Cardiac septum (tissue), 1 donor: ENCODE results near the gene MEN1. TPM values are rescaled to one million over a fixed set of nuclear protein-coding genes. Genes with fewer than 3 reads are reported as not detected.

Experiments used
- DNase-seq: peaks from one replicate; pipeline ENCODE4 v3.0.0-alpha.2; 2020; ENCODE audit warnings: low spot score
- intact Hi-C: fragments of 100-400 bp; cut with DNase I; formaldehyde crosslinking; loops from one replicate; pipeline ENCODE4 v1.14.0; 2022
- total RNA-seq: library from RNA; stranded (reverse); fragmentation: NEBNext Ultra II Directional; extraction: Animal tissue kit (Norgen Biotek cat#: 25700); gene quantifications from one replicate; pipeline ENCODE4 v1.2.1, GENCODE V29; 2021
- donor health status: DM: no; HTN: no; CAD: no.

MEN1 gene
- total RNA-seq, 1 donor from 2014 or later: 8.6 TPM

DNA sequence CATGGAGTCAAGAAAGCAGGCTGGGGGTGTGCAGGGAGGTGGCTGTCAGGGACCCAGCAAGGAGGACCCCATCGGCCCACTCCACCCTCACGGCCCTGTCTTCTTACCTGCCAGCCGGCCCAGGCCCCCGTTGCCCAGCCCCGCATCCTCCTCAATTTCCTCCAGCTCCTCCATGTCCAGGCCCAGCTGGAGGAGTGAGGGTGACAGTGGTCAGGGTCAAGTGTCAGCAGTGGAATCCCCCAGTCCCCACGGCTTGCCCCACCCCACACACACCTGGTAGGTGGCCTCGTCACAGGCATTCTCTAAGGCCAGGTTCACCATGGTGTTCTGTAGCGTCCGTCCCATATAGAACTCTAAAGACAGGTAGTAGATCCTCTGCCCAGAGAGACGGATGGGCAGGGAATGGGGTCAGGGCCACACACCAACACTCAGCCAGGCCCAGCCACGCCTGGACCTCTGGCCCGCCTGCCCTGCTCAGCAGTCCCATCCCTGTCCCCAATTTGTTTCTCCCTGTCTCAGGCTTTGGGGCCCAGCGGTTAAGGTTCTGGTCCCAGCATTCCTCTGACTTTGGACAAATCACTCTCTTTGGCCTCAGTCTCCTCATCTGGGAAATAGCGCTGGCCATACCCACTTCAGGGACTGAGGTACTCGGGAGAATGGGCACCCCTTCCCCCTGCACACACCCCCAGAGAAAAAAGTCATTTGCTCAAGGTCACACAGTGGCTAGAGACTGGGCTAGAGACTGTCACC lies 51.8 kb downstream of the MEN1 start:
- intact Hi-C loops: no loop called here
- peak; percentile 60 for DNase-seq

DNA sequence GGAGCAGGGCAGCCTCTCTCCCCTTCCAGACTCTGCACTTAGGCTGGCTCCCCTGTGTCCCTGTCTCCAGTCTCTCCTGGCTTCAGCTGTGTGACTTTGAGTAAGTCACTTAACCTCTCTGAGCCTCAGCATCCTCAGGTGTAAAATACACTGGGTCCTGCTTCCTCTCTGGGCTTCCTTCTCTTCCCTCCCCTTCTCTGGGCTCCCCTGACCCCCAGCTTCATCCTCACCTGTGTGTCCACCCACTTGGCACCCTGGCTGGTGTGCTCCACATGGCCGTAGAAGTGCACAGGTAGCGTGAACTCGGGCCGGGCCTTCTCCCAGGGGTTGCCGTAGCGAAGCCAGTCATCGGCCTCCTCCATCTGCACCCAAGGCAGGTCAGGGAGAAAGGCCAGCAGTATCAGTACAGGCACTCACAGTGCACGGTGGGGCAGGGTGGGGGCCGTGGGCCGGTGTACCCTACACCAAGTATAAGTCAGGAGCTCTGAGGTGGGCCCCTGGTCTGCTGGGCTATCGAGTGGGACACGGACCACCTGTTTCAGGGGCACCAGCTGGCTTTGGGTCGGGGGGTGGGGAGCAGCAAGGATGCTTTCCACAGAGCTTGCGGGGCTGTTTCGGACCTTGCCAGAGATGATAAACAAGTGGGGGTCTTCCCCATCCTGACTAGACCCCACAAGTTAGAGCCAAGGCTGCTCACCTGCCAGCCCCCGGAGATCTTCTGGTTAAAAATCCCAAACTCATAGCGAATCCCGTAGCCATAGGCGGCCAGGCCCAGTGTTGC lies 52.6 kb downstream of the MEN1 start:
- DNase-seq: peak; percentile 71

DNA sequence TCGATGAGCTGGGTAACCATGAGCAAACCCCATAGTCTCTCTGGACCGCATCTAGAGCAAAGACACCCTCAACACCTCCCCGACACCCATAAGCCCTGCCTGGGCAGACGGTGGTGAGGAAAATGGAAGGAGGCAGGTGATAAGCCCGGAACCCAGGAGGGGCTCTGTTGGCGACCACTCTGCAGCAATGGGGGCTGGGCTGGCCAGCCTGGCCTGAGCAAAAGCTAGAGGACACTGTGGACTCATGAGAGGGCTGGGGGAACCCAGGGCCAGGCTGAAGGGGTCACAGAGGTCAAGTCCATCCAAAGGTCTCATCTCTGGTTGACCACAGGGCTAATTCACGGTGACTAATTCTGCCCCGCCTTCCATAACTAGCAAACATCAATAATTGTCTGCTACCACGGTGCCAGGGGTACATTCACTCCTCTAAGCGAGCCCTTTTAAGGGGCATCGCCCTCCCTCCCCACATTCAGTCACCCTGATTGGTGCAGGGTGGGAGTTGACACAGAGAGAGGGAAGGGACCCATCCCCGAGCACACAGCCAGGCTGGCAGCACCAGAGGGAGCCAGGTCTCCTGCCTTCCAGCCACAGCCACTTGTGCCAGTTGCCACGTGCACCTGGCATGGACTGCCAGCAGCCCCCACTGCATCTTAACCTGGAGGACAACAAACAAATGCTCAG lies 54.5 kb downstream of the MEN1 start:
- peak; percentile 56 for DNase-seq
- intact Hi-C loops: no loop called here

More for the DNA sequence above, 52.6 kb downstream of the MEN1 start:
- intact Hi-C loops: no loop called here

DNA sequence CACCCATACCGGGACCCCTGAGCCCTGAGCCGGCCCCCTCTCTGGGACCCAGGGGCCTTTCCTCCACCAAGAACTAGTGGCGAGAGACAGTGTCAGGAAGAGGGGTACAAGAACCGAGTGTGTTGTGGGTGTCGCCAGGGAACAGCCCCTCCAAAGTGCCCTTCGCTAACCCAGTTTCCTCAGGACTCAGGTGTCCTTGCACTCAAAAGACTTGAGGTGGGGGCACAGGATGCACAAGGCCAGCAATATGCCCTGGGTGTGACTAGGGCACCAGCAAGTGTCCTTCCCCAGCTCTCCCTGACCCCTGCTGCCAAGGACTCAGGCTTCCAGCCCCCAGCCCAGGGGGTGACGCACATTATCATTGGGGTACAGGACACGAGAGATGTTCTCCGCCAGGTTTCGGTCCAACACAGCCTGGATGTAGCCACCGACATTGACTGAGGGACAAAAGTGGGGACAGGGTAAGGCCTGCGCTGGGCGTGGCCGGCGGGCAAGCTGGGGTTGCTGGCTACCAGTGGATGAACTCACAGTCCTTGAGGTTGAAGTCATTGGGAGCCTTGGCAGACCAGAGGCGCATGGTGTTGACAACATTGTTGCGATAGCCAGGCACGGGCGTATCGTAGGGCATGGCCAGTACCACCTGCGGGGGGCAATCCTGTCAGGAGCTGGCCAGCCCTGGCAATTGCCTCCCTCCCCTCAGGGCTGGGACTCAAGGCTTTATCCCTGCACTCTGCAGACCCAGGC lies 55.3 kb downstream of the MEN1 start:
- DNase-seq: peak; percentile 63
- intact Hi-C loops: no loop called here

DNA sequence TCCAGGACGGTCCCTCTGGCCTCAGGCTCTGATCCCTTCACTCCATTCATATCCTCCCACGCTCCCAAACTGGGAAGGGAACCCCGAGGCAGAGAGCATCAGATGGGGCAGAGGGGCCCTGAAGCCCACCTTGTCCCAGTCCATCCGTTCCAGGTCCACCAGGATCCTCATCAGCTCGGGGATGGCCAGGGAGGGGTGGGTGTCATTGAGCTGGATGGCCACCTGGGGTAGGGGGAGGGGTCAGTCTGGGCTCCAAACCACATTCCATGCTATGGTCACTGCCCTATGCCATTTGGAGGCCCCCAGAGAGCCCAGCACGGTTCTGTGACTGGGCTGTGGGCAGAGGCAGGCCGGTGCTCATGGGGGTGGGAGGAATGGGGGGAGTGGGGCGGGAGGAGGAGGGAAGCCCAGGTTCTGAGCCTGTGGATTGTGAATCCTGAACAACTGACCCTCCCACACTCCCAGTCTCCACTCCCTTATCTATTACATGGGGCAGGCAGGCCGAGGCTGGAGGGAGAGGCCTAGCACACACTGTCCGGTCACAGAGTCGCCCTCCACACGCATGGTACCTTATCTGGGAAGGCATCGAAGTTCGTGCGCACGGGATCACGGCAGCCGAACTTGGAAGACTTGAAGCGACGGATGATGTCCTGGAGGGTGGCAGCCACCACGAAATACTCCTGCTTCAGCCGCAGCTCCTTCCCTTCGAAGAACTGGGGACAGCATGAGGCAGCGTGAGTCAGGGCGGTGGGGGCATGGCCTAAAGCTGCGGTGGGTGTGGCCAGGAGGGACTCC lies 56.0 kb downstream of the MEN1 start:
- no peak for DNase-seq
- intact Hi-C loops: no loop called here

Other genes with a start within 250 kb of the MEN1 start
- not detected for gene SLC22A12, start 219.3 kb downstream of the MEN1 start, total RNA-seq
- gene NRXN2, start 87.4 kb downstream of the MEN1 start, total RNA-seq: 3.5 TPM
- 30.8 TPM for gene RASGRP2, start 66.4 kb downstream of the MEN1 start, total RNA-seq
- 42.5 TPM for gene PYGM, start 50.6 kb downstream of the MEN1 start, total RNA-seq
- gene SF1, start 32.0 kb downstream of the MEN1 start, total RNA-seq: 175 TPM
- 6.7 TPM for gene MAP4K2, start 7.3 kb downstream of the MEN1 start, total RNA-seq
- 1.2 TPM for gene CDC42BPG, start 34.1 kb upstream of the MEN1 start, total RNA-seq
- 50.9 TPM for gene EHD1, start 68.1 kb upstream of the MEN1 start, total RNA-seq
- 14.6 TPM for gene ATG2A, start 106.7 kb upstream of the MEN1 start, total RNA-seq
- 24.9 TPM for gene PPP2R5B, start 114.1 kb upstream of the MEN1 start, total RNA-seq
- not detected for gene GPHA2, start 125.3 kb upstream of the MEN1 start, total RNA-seq
- not detected for gene MAJIN, start 161.6 kb upstream of the MEN1 start, total RNA-seq
- gene BATF2, start 186.4 kb upstream of the MEN1 start, total RNA-seq: 0.70 TPM
- 120 TPM for gene ARL2, start 203.6 kb upstream of the MEN1 start, total RNA-seq
- 17.0 TPM for gene SNX15, start 216.9 kb upstream of the MEN1 start, total RNA-seq
- gene SAC3D1, start 230.7 kb upstream of the MEN1 start, total RNA-seq: 5.0 TPM
- 3.5 TPM for gene NAALADL1, start 248.0 kb upstream of the MEN1 start, total RNA-seq